BE2C (cell line): ENCODE data around the gene RNLS.

Source experiments
- DNase-seq: peaks from one replicate; pipeline ENCODE4 v3.0.0-alpha.2; 2020
- H3K27me3 ChIP-seq: fragments of 250-450 bp; sonication (Bioruptor Pico); 2 replicates; pipeline ENCODE4 v1.5.1; 2020; ENCODE audit warnings: mild to moderate bottlenecking
- H3K36me3 ChIP-seq: fragments of 250-450 bp; sonication (Bioruptor Pico); 2 replicates; pipeline ENCODE4 v1.5.1; 2020; ENCODE audit warnings: mild to moderate bottlenecking
- H3K4me1 ChIP-seq: fragments of 250-450 bp; sonication (Bioruptor Pico); 2 replicates; pipeline ENCODE4 v1.5.1; 2020
- H3K4me3 ChIP-seq: 2 replicates; pipeline ENCODE4 v1.5.1; 2011; ENCODE audit warnings: low read depth, low read length
- H3K9me3 ChIP-seq: fragments of 250-450 bp; sonication (Bioruptor Pico); 2 replicates; pipeline ENCODE4 v1.5.1; 2020
- CTCF ChIP-seq: IDR thresholded peaks from 2 replicates; pipeline ENCODE4 v1.5.1; 2012; ENCODE audit warnings: mild to moderate bottlenecking, low read depth, low read length

Gene RNLS

GRCh38 chr10:88293651-88294230 is 289.4 kb downstream of the RNLS start:
- no peaks in the 10 kb centered on the region for H3K36me3 ChIP-seq
- peaks cover 13% of the 10 kb centered on the region for H3K4me1 ChIP-seq
- no peak for DNase-seq
- H3K4me3 ChIP-seq = no peak overlapping the region
- TF ChIP-seq CTCF = no peak
- no peaks in the 10 kb centered on the region for H3K9me3 ChIP-seq
- no peaks in the 10 kb centered on the region for H3K27me3 ChIP-seq

- H3K27me3 ChIP-seq = no peaks in the 10 kb centered on the region
- DNase-seq = no peak
- no peak for TF ChIP-seq CTCF
- H3K9me3 ChIP-seq = no peaks in the 10 kb centered on the region
- no peak overlapping the region for H3K4me3 ChIP-seq
- no peaks in the 10 kb centered on the region for H3K36me3 ChIP-seq
- peaks cover 18% of the 10 kb centered on the region for H3K4me1 ChIP-seq
These were observed 290.0 kb downstream of the RNLS start for GRCh38 chr10:88293073-88293472.

- H3K4me1 ChIP-seq = peaks cover 27% of the 10 kb centered on the region
- H3K36me3 ChIP-seq = no peaks in the 10 kb centered on the region
- TF ChIP-seq CTCF = no peak
- no peak for DNase-seq
- no peaks in the 10 kb centered on the region for H3K9me3 ChIP-seq
- no peaks in the 10 kb centered on the region for H3K27me3 ChIP-seq
- no peak overlapping the region for H3K4me3 ChIP-seq
These were observed 291.0 kb downstream of the RNLS start for GRCh38 chr10:88292185-88292514.

- Histone ChIP-seq H3K9me3 (no peaks in the 10 kb centered on the region), H3K4me3 (no peak overlapping the region), H3K4me1 (peaks cover 27% of the 10 kb centered on the region), H3K36me3 (no peaks in the 10 kb centered on the region), H3K27me3 (no peaks in the 10 kb centered on the region)
- TF ChIP-seq CTCF = no peak
- DNase-seq = no peak
These were observed 291.6 kb downstream of the RNLS start for GRCh38 chr10:88291289-88292184.

- DNase-seq = no peak
- Histone ChIP-seq H3K4me1 (peaks cover 27% of the 10 kb centered on the region), H3K27me3 (no peaks in the 10 kb centered on the region), H3K4me3 (no peak overlapping the region), H3K9me3 (no peaks in the 10 kb centered on the region), H3K36me3 (no peaks in the 10 kb centered on the region)
- no peak for TF ChIP-seq CTCF
These were observed 293.8 kb downstream of the RNLS start for GRCh38 chr10:88289342-88289741.
